ENCODE results near the gene SCGN. TPM values are rescaled to one million over a fixed set of nuclear protein-coding genes. Genes with fewer than 3 reads are reported as not detected.

The SCGN gene
- total RNA-seq, 1 donor: not detected

GRCh38 chr6:25675167-25675566 is 23.2 kb downstream of the SCGN start:
- H3K4me3 ChIP-seq (ENCODE audit: low read depth, low read length): no peak overlapping the region
- no peak for DNase-seq (ENCODE audit: low read depth)
- TF ChIP-seq CTCF (IDR thresholded peaks at IDR 0.05; ENCODE audit: insufficient read depth, low read depth, low read length): no peak

GRCh38 chr6:25676775-25677174 is 24.8 kb downstream of the SCGN start:
- no peak overlapping the region for H3K4me3 ChIP-seq (ENCODE audit: low read depth, low read length)
- TF ChIP-seq CTCF (IDR thresholded peaks at IDR 0.05; ENCODE audit: insufficient read depth, low read depth, low read length): no peak
- no peak for DNase-seq (ENCODE audit: low read depth)

- no peak overlapping the region for H3K4me3 ChIP-seq (ENCODE audit: low read depth, low read length)
- TF ChIP-seq CTCF (IDR thresholded peaks at IDR 0.05; ENCODE audit: insufficient read depth, low read depth, low read length): no peak
- DNase-seq (ENCODE audit: low read depth): no peak
These were observed 29.8 kb downstream of the SCGN start for GRCh38 chr6:25681848-25682247.

GRCh38 chr6:25682324-25682723 is 30.3 kb downstream of the SCGN start:
- no peak overlapping the region for H3K4me3 ChIP-seq (ENCODE audit: low read depth, low read length)
- no peak for TF ChIP-seq CTCF (IDR thresholded peaks at IDR 0.05; ENCODE audit: insufficient read depth, low read depth, low read length)
- DNase-seq (ENCODE audit: low read depth): no peak

GRCh38 chr6:25684565-25684964 is 32.5 kb downstream of the SCGN start:
- DNase-seq (ENCODE audit: low read depth): no peak
- no peak overlapping the region for H3K4me3 ChIP-seq (ENCODE audit: low read depth, low read length)
- TF ChIP-seq CTCF (IDR thresholded peaks at IDR 0.05; ENCODE audit: insufficient read depth, low read depth, low read length): no peak

GRCh38 chr6:25685251-25685650 is 33.2 kb downstream of the SCGN start:
- H3K4me3 ChIP-seq (ENCODE audit: low read depth, low read length): no peak overlapping the region
- DNase-seq (ENCODE audit: low read depth): no peak
- TF ChIP-seq CTCF (IDR thresholded peaks at IDR 0.05; ENCODE audit: insufficient read depth, low read depth, low read length): no peak

- no peak overlapping the region for H3K4me3 ChIP-seq (ENCODE audit: low read depth, low read length)
- DNase-seq (ENCODE audit: low read depth): no peak
- no peak for TF ChIP-seq CTCF (IDR thresholded peaks at IDR 0.05; ENCODE audit: insufficient read depth, low read depth, low read length)
These were observed 33.9 kb downstream of the SCGN start for GRCh38 chr6:25685896-25686295.

Data from fibroblast of villous mesenchyme (primary cell).